Vagina (tissue), 2 donors: ENCODE results near the gene STC2. TPM values are rescaled to one million over a fixed set of nuclear protein-coding genes. Genes with fewer than 3 reads are reported as not detected.
A peak's percentile ranks its signal among the peaks of the same experiment; 100 is the strongest.
"Not testable (repeated sequence)": the region's sequence is repeated elsewhere in the genome, so short reads cannot be mapped to it uniquely, and the experiment has no call there.

Source experiments
- DNase-seq, 2 donors: peaks; one replicate each; pipeline ENCODE4 v3.0.0-alpha.2; 2017; ENCODE audit errors: extremely low spot score in 2 of 2
- H3K27ac ChIP-seq: fragments of 200-600 bp; sonication (generic); one replicate; pipeline ENCODE4 v1.5.1; 2019
- H3K27me3 ChIP-seq: fragments of 200-600 bp; sonication (generic); one replicate; pipeline ENCODE4 v1.5.1; 2019
- H3K36me3 ChIP-seq, 2 donors: fragments of 200-600 bp; sonication (generic); one replicate each; pipeline ENCODE4 v1.5.1; 2017 to 2019
- H3K4me1 ChIP-seq: fragments of 200-600 bp; sonication (generic); one replicate; pipeline ENCODE4 v1.5.1; 2019
- H3K4me3 ChIP-seq, 2 donors: fragments of 200-600 bp; sonication (generic); 1 replicate in 1 of 2; 2 replicates in 1 of 2; pipeline ENCODE4 v1.5.1; 2016 to 2019
- H3K9me3 ChIP-seq: fragments of 200-600 bp; sonication (generic); one replicate; pipeline ENCODE4 v1.5.1; 2019
- POLR2A ChIP-seq, 2 donors: fragments of 450-650 bp; IDR thresholded peaks; one replicate each; pipeline ENCODE4 v1.6.1; 2017; ENCODE audit warnings: antibody characterized with exemption in 2 of 2, mild to moderate bottlenecking in 2 of 2, moderate library complexity in 2 of 2
- POLR2AphosphoS5 ChIP-seq, 2 donors: sonication (generic); formaldehyde crosslinking; IDR thresholded peaks; one replicate each; pipeline ENCODE4 v1.9.0; 2017; ENCODE audit warnings: antibody characterized with exemption in 2 of 2, mild to moderate bottlenecking in 2 of 2, low read depth in 1 of 2; ENCODE audit not compliant: insufficient read depth in 1 of 2
- intact Hi-C: fragments of 100-400 bp; cut with DNase I; formaldehyde crosslinking; loops from one replicate; pipeline ENCODE4 v1.15.1; 2023
- total RNA-seq: library from RNA; depleted of rRNA; stranded (reverse); fragments of >200 nt; gene quantifications from one replicate; pipeline ENCODE4 v1.2.3, GENCODE V29; 2016
- TF ChIP-seq, protein P1 (sequence below), 3 experiments: fragments of 450-650 bp in 2 of 3; fragments of 200-600 bp in 1 of 3; sonication (generic) in 1 of 3; IDR thresholded peaks; one replicate each; pipeline ENCODE4 v1.5.1; 2017 to 2019; ENCODE audit warnings: antibody characterized with exemption in 3 of 3, mild to moderate bottlenecking in 2 of 3, moderate library complexity in 2 of 3

STC2 gene, protein sequence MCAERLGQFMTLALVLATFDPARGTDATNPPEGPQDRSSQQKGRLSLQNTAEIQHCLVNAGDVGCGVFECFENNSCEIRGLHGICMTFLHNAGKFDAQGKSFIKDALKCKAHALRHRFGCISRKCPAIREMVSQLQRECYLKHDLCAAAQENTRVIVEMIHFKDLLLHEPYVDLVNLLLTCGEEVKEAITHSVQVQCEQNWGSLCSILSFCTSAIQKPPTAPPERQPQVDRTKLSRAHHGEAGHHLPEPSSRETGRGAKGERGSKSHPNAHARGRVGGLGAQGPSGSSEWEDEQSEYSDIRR
- 2.9 TPM for total RNA-seq

DNA sequence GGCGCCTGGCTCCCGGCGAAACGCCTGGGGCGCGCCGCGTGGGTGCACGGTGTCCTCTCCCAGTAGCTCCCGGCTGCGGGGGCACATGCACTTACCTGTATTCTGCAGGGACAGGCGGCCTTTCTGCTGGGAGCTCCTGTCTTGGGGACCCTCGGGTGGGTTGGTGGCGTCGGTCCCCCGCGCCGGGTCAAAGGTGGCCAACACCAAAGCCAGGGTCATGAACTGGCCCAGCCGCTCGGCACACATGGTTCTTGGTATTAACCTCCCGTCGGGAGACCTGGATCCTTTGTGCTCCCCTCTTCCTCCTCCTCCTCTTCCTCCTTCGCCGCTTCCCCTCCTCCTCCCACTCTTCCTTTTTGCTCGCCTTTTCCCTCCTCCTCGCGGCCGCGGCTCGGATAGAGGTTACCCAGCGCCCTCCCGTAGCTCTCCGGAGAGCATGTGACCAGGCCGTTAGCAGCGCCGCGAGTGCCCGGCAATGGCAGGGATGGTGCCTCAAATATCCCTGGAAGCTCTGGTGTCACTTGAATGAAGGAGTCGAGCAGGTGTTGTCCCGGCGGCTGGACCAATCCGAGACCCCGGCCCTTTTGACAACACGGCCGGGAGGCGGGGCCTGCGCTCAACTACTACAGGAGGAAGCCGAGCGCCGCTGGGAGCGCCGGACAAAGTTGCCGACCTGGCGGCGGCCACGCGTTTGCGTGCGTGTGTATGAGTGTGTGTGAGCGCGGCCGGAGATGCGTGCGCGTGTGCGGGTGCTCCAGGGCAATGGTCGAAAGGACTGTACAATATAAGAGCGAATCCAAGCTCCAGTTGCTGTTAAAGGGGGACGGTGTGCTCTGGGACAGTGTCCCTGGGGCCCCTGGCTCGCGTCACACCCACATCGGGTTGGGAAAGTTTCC lies at the start of gene STC2:
STC2 (minus strand) TSS at position 467 of the 896 bp plus-strand sequence; CDS start at position 246, 221 bp downstream.
- TF ChIP-seq POLR2A (IDR thresholded peaks at IDR 0.05) (no peak), POLR2AphosphoS5 (IDR thresholded peaks at IDR 0.05; ENCODE audit: insufficient read depth in 1 of 2, low read depth in 1 of 2) (peak in 1 of 2 donors; percentile 9)
- TF ChIP-seq, protein P1, sequence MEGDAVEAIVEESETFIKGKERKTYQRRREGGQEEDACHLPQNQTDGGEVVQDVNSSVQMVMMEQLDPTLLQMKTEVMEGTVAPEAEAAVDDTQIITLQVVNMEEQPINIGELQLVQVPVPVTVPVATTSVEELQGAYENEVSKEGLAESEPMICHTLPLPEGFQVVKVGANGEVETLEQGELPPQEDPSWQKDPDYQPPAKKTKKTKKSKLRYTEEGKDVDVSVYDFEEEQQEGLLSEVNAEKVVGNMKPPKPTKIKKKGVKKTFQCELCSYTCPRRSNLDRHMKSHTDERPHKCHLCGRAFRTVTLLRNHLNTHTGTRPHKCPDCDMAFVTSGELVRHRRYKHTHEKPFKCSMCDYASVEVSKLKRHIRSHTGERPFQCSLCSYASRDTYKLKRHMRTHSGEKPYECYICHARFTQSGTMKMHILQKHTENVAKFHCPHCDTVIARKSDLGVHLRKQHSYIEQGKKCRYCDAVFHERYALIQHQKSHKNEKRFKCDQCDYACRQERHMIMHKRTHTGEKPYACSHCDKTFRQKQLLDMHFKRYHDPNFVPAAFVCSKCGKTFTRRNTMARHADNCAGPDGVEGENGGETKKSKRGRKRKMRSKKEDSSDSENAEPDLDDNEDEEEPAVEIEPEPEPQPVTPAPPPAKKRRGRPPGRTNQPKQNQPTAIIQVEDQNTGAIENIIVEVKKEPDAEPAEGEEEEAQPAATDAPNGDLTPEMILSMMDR (IDR thresholded peaks at IDR 0.05), result no peak
- peak within 1 kb of the TSS; percentile 37 to 47 for H3K4me3 ChIP-seq
- no peaks in the 10 kb centered on the region for H3K9me3 ChIP-seq
- H3K4me1 ChIP-seq, result peaks cover 48% of the 10 kb centered on the region
- intact Hi-C loops, result no loop called here
- no peaks in the 10 kb centered on the region for H3K36me3 ChIP-seq
- H3K27ac ChIP-seq, result no peak within 1 kb of the TSS
- DNase-seq, result no peak
- H3K27me3 ChIP-seq, result peaks cover 5% of the 10 kb centered on the region

DNA sequence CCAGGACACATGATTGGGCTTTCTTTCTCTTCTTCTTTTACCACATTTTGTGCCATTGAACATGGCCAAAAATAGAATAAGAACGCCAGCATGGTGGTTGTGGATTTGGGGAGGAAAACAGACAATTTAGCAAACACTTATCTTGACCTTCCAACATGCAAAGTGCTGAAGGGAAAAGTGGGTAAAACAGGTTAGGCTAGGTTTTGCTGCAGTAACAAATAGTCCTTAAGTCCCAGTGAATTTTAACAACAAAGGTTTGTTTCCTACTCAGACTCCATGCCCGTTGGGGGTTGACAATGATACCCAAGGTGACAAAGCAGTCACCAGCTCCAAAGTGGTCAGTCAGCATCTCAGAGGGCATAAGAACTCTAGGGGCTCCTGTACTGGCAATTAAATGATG lies 43.2 kb upstream of the STC2 start:
- Histone ChIP-seq H3K36me3 (no peaks in the 10 kb centered on the region), H3K27ac (no peak overlapping the region), H3K9me3 (no peaks in the 10 kb centered on the region), H3K27me3 (no peaks in the 10 kb centered on the region), H3K4me1 (no peaks in the 10 kb centered on the region), H3K4me3 (no peak overlapping the region)
- intact Hi-C loops, result no loop called here
- no peak for TF ChIP-seq POLR2AphosphoS5 (IDR thresholded peaks at IDR 0.05; ENCODE audit: insufficient read depth in 1 of 2, low read depth in 1 of 2)
- DNase-seq, result no peak

DNA sequence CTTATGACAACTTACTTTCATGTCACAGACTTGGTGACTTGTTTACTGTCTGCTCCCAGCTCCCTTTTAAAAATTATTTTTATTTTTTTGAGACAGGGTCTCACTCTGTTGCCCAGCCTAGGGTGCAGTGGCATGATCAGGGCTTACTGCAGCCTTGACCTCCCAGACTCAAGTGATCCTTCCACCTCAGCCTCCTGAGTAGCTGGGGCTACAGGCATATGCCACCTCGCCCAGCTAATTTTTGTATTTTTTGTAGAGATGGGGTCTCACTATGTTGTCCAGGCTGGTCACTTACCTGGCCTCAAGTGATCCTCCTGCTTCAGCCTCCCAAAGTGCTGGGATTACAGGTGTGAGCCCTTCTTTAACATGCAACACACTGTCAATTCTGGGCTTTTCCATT lies 35.2 kb upstream of the STC2 start:
- intact Hi-C loops, H3K4me1 ChIP-seq, H3K27ac ChIP-seq, H3K36me3 ChIP-seq, DNase-seq, H3K4me3 ChIP-seq, H3K27me3 ChIP-seq, H3K9me3 ChIP-seq: not testable (repeated sequence)

DNA sequence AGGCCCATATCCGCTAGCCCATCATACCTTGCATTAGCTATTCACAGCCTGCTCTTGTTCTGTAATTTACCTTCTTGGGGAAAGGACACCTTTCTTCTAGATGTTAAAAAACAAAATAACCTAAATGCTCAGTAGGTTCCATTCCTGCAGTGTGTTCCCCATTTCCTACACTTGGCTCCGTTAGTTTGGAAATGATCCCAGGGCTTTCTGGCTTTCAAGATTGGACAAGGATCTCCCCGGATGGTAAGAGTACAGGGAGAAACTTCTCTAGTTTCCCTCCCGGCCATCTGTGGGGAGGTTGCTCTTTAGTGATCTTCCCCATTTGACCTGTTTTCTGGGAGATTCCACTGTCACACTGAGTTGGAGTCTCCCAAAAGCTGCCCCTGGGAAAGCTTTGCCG lies 27.3 kb upstream of the STC2 start:
- intact Hi-C loops, result no loop called here
- H3K36me3 ChIP-seq, result no peaks in the 10 kb centered on the region
- H3K9me3 ChIP-seq, result no peaks in the 10 kb centered on the region
- TF ChIP-seq POLR2AphosphoS5 (IDR thresholded peaks at IDR 0.05; ENCODE audit: insufficient read depth in 1 of 2, low read depth in 1 of 2), result no peak
- no peak for TF ChIP-seq POLR2A (IDR thresholded peaks at IDR 0.05)
- TF ChIP-seq, protein P1 (IDR thresholded peaks at IDR 0.05), result no peak
- H3K4me1 ChIP-seq, result no peaks in the 10 kb centered on the region
- no peak overlapping the region for H3K27ac ChIP-seq
- H3K4me3 ChIP-seq, result no peak overlapping the region
- no peaks in the 10 kb centered on the region for H3K27me3 ChIP-seq
- DNase-seq, result no peak

DNA sequence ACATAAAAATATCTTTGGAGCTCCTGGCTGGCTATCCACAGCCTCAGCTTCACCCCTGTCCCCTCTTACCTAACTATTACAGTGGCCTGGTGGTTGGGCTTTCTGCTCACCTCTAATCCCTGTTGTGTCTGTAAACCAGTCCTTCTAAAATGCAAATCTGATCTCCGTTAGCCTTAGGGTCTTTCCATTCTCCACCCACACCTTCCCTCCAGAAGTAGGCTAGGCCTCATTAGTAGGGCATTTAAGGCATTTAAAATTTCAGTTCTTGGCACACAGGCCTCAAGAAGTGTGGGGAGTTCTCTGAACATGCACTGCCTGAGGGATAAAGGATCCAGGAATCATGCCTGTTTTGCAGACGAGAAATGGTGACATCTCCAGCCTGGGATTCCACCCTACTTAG lies 26.4 kb upstream of the STC2 start:
- no peaks in the 10 kb centered on the region for H3K36me3 ChIP-seq
- H3K27me3 ChIP-seq, result no peaks in the 10 kb centered on the region
- H3K4me1 ChIP-seq, result no peaks in the 10 kb centered on the region
- no peak for DNase-seq
- H3K9me3 ChIP-seq, result no peaks in the 10 kb centered on the region
- no peak overlapping the region for H3K4me3 ChIP-seq
- TF ChIP-seq POLR2AphosphoS5 (IDR thresholded peaks at IDR 0.05; ENCODE audit: insufficient read depth in 1 of 2, low read depth in 1 of 2) (no peak), POLR2A (IDR thresholded peaks at IDR 0.05) (no peak)
- TF ChIP-seq, protein P1 (IDR thresholded peaks at IDR 0.05), result no peak
- intact Hi-C loops, result no loop called here
- no peak overlapping the region for H3K27ac ChIP-seq
